ENCODE results near the gene SCEL.

The SCEL gene

DNA sequence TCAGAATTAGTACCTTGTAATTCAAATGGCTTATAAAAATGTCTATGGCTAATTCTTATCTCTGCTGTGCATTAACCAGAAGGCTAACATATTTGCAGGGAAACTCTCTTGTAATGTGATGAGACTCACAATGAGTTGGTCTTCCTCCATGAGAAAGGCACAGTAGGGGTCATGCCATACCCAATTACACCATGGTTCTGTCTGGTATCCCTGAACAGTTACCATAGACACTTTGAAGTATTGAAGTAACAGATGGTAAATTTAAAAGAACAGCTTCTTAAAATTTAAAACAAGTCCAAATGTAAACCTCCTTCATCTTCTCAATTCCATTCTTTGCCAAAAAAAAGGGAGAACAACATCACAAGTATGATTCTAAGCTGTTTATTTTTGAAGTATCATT, 139.3 kb downstream of the SCEL start:
- POLR2A ChIA-PET, result no interaction called here
- CTCF ChIA-PET, result interaction anchor here (0.6 kb wide), 1 partner anchor 9 kb away, joined by 4 read pairs; no protein-coding TSS in a partner anchor
- no peak for DNase-seq (ENCODE audit: extremely low spot score)
- TF ChIP-seq FOXK2 (IDR thresholded peaks at IDR 0.05) (no peak), TARDBP (IDR thresholded peaks at IDR 0.05) (no peak), ELF4 (IDR thresholded peaks at IDR 0.05) (no peak), ZNF384 (IDR thresholded peaks at IDR 0.05) (no peak), BHLHE40 (IDR thresholded peaks at IDR 0.05; ENCODE audit: borderline replicate concordance) (no peak), ARNT (IDR thresholded peaks at IDR 0.05) (no peak), SP1 (IDR thresholded peaks at IDR 0.05) (no peak), SUZ12 (IDR thresholded peaks at IDR 0.05) (no peak), LEF1 (IDR thresholded peaks at IDR 0.05; ENCODE audit: borderline replicate concordance) (no peak), HDGF (IDR thresholded peaks at IDR 0.05; ENCODE audit: borderline replicate concordance) (no peak)

GRCh38 chr13:77678691-77679235, 143.3 kb downstream of the SCEL start:
- POLR2A ChIA-PET, result no interaction called here
- DNase-seq (ENCODE audit: extremely low spot score), result no peak
- TF ChIP-seq FOXK2 (IDR thresholded peaks at IDR 0.05), result no peak
- TF ChIP-seq ELF4 (IDR thresholded peaks at IDR 0.05), result no peak
- TF ChIP-seq ARNT (IDR thresholded peaks at IDR 0.05), result no peak
- TF ChIP-seq SUZ12 (IDR thresholded peaks at IDR 0.05), result no peak
- TF ChIP-seq CTBP1 (IDR thresholded peaks at IDR 0.05; ENCODE audit: borderline replicate concordance), result no peak
- TF ChIP-seq LEF1 (IDR thresholded peaks at IDR 0.05; ENCODE audit: borderline replicate concordance), result no peak
- TF ChIP-seq ZNF384 (IDR thresholded peaks at IDR 0.05), result no peak
- no peak for TF ChIP-seq HDGF (IDR thresholded peaks at IDR 0.05; ENCODE audit: borderline replicate concordance)
- TF ChIP-seq FOXM1 (IDR thresholded peaks at IDR 0.05; ENCODE audit: borderline replicate concordance), result no peak
- no peak for TF ChIP-seq SP1 (IDR thresholded peaks at IDR 0.05)
- TF ChIP-seq L3MBTL2 (conservative IDR thresholded peaks at IDR 0.05), result no peak
- TF ChIP-seq TARDBP (IDR thresholded peaks at IDR 0.05), result no peak
- TF ChIP-seq, protein P1, sequence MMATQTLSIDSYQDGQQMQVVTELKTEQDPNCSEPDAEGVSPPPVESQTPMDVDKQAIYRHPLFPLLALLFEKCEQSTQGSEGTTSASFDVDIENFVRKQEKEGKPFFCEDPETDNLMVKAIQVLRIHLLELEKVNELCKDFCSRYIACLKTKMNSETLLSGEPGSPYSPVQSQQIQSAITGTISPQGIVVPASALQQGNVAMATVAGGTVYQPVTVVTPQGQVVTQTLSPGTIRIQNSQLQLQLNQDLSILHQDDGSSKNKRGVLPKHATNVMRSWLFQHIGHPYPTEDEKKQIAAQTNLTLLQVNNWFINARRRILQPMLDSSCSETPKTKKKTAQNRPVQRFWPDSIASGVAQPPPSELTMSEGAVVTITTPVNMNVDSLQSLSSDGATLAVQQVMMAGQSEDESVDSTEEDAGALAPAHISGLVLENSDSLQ (IDR thresholded peaks at IDR 0.05), result no peak
- CTCF ChIA-PET, result no interaction called here

- DNase-seq (ENCODE audit: extremely low spot score), result no peak
- CTCF ChIA-PET, result no interaction called here
- POLR2A ChIA-PET, result no interaction called here
- no peak for TF ChIP-seq SUZ12 (IDR thresholded peaks at IDR 0.05)
- TF ChIP-seq CTBP1 (IDR thresholded peaks at IDR 0.05; ENCODE audit: borderline replicate concordance), result no peak
- TF ChIP-seq FOXK2 (IDR thresholded peaks at IDR 0.05), result no peak
- no peak for TF ChIP-seq FOXM1 (IDR thresholded peaks at IDR 0.05; ENCODE audit: borderline replicate concordance)
- TF ChIP-seq L3MBTL2 (conservative IDR thresholded peaks at IDR 0.05), result no peak
- no peak for TF ChIP-seq BHLHE40 (IDR thresholded peaks at IDR 0.05; ENCODE audit: borderline replicate concordance)
- TF ChIP-seq TARDBP (IDR thresholded peaks at IDR 0.05), result no peak
- TF ChIP-seq ZNF384 (IDR thresholded peaks at IDR 0.05), result no peak
- TF ChIP-seq LEF1 (IDR thresholded peaks at IDR 0.05; ENCODE audit: borderline replicate concordance), result no peak
- TF ChIP-seq, protein P1 (IDR thresholded peaks at IDR 0.05), result no peak
- TF ChIP-seq SP1 (IDR thresholded peaks at IDR 0.05), result no peak
- TF ChIP-seq ELF4 (IDR thresholded peaks at IDR 0.05), result no peak
- no peak for TF ChIP-seq FOXA1 (IDR thresholded peaks at IDR 0.05)
- TF ChIP-seq HDGF (IDR thresholded peaks at IDR 0.05; ENCODE audit: borderline replicate concordance), result no peak
- TF ChIP-seq ARNT (IDR thresholded peaks at IDR 0.05), result no peak
- TF ChIP-seq NFRKB (IDR thresholded peaks at IDR 0.05), result no peak
Observed at GRCh38 chr13:77687799-77688198, 152.3 kb downstream of the SCEL start.

DNA sequence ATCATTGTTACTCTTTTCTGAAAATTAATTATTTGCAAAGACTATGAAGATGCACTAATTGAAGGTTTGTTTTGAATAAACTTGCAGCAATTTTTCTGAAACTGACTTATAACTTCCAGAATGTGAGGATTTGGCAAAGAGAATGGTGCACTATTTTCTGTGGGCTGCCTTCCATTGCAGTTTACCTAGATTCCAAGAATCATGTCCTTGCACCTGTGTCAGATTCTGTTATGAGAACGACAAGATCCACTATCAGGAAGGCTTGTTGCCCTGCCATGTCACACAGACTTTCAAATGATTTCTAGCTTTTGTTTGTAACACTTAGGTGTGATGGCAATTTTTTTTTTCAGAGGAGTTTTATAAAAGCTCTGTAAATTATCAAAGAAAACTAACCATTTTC, 156.4 kb downstream of the SCEL start:
- ChIA-PET CTCF (no interaction called here), POLR2A (no interaction called here)
- TF ChIP-seq L3MBTL2 (conservative IDR thresholded peaks at IDR 0.05) (no peak), ZNF384 (IDR thresholded peaks at IDR 0.05) (no peak), SP1 (IDR thresholded peaks at IDR 0.05) (no peak)
- DNase-seq (ENCODE audit: extremely low spot score), result no peak

DNA sequence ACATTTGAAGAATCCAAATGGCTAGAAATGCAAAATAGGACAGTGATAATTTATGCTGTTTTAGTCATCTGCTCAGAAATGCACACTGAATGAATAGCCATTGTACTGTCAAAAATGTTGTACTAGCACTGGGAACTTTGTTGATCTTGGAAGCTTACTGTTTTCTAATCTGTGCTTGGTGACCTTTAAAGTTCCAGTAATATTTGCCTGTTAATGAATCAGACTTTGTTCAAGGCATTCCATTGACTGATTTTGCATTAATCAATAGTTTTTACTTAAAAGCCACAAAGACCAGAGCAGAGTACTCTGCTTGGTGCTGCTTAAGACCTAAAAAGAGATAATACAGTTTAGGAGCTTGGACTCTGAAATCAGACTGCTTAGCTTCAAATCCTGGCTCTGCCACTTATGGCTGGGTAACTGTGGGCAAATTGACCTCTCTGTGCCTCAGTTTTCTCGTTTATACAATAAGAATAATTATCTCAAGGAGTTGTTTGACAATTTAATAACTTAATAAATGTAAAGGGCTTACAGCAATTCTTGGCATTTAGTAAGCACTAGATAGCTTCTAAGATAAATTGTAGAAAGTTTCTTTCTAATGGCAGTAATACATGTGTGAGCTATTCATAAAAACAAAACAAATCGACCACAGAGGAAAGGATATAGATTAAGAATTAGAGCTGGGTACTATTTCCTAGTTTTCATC, 157.4 kb downstream of the SCEL start:
- ChIA-PET POLR2A (no interaction called here), CTCF (no interaction called here)
- TF ChIP-seq ELF4 (IDR thresholded peaks at IDR 0.05) (no peak), BHLHE40 (IDR thresholded peaks at IDR 0.05; ENCODE audit: borderline replicate concordance) (no peak), L3MBTL2 (conservative IDR thresholded peaks at IDR 0.05) (no peak), ZNF384 (IDR thresholded peaks at IDR 0.05) (no peak), SP1 (IDR thresholded peaks at IDR 0.05) (no peak), LEF1 (IDR thresholded peaks at IDR 0.05; ENCODE audit: borderline replicate concordance) (no peak), HDGF (IDR thresholded peaks at IDR 0.05; ENCODE audit: borderline replicate concordance) (no peak), TARDBP (IDR thresholded peaks at IDR 0.05) (no peak), SUZ12 (IDR thresholded peaks at IDR 0.05) (no peak)
- TF ChIP-seq, protein P1 (IDR thresholded peaks at IDR 0.05), result no peak
- DNase-seq (ENCODE audit: extremely low spot score), result no peak

- POLR2A ChIA-PET, result no interaction called here
- TF ChIP-seq SUZ12 (IDR thresholded peaks at IDR 0.05), result no peak
- no peak for TF ChIP-seq FOXM1 (IDR thresholded peaks at IDR 0.05; ENCODE audit: borderline replicate concordance)
- TF ChIP-seq ELF4 (IDR thresholded peaks at IDR 0.05), result no peak
- TF ChIP-seq FOXK2 (IDR thresholded peaks at IDR 0.05), result no peak
- CTCF ChIA-PET, result no interaction called here
- DNase-seq (ENCODE audit: extremely low spot score), result no peak
Observed at GRCh38 chr13:77693449-77693940, 158.0 kb downstream of the SCEL start.
